Activated CD8-positive, alpha-beta memory T cell treated with anti-CD3 and anti-CD28 coated beads for 36 hours (primary cell): ENCODE results near the gene BTBD6. TPM values are rescaled to one million over a fixed set of nuclear protein-coding genes. Genes with fewer than 3 reads are reported as not detected.

Source experiments
- CTCF ChIA-PET: fragments of 350-600 bp; sonication (Branson Sonifier 250); formaldehyde crosslinking; loops from one replicate; lab custom pipeline; 2021; ENCODE audit warnings: antibody characterized with exemption; lab: Charles Lee
- POLR2A ChIA-PET: fragments of 350-600 bp; sonication (Branson Sonifier 250); formaldehyde crosslinking; loops from one replicate; lab custom pipeline; 2021; ENCODE audit warnings: antibody characterized with exemption; lab: Charles Lee
- total RNA-seq, 2 experiments: library from RNA; stranded (reverse); gene quantifications; one replicate each; pipeline ENCODE4 v1.2.3, GENCODE V29; 2021

BTBD6 gene
- total RNA-seq, 2 experiments from 2014 or later, result 44.7 to 48.3 TPM

DNA sequence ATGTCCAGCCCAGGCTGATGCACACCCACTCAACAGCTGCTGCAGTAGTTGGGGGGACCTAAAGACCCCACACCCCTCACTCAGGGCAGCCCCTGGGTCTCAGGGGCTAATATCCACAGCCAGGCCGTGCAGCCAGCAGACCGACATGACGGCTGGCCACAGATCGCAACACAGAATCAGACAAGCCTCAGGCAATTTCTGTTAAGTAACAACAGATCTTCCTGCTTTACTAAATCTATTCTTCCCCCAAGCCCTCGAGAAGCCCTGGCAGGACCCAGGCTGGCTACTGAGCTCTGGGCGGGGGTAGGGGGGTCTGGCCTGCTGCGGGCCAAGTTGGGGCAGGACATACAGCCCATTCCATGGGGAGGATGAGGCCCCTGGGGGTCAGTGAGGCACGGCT, 39.2 kb upstream of the BTBD6 start:
- POLR2A ChIA-PET, result no interaction called here
- CTCF ChIA-PET, result interaction anchor here (1.1 kb wide), 1 partner anchor 13 kb away, joined by 3 read pairs; no protein-coding TSS in a partner anchor

DNA sequence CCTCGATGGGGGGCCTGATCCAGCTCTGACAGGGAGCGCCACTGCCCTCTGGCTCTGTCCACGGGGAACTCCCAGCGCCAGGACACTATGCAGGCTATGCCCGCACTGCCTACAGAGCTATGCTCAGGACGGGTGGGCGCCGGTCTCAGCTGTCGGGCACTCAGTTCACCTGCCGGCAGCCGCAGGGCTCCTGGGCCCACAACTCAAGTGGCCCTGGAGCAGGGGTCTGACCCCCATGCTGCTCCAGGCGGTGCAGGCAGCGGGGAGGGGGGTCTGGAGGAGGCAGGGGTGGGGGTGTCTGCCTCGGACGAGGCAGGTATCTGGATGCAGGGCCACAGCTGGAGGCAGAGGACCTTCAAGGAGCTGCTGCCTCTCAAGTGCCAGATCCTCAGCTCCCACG, 38.7 kb upstream of the BTBD6 start:
- CTCF ChIA-PET, result interaction anchor here (1.1 kb wide), 1 partner anchor 14 kb away, joined by 3 read pairs; no protein-coding TSS in a partner anchor
- POLR2A ChIA-PET, result no interaction called here

DNA sequence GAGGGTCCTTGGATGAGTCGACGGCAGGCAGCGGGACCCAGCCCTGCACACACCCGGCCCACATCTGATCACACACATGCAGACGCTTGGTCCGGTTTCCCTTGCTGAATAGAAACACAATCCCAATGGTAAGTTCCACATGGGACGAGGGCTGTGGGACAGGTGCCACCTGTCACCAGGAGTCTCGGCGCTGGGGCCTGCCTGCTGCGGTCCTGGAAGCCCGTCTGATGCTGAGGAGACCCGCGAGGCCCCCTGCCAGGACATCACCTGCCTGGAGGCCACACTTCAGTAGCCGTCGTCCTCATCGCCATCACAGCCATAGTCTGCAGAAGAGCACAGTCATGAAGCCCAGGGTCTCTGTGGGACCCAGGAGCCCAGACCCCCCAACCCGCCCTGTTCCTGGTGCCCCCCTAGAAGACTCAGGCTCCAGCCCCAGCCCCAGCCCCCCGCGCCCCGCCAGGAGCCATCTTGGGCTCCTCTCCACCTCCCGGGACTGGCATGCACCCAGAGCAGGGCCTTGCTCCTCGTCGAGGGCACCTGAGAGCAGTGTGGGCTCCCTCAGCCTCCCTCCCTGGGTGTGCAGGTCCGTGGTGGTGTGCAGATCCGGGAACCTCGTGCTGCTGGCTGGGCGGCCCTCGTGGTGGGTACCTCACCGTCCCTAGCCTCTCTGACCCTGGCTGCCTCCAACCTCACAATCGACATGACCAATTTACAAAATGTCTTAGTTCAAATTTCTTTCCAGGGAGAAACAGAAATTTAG, 37.9 kb upstream of the BTBD6 start:
- ChIA-PET CTCF (no interaction called here), POLR2A (no interaction called here)

DNA sequence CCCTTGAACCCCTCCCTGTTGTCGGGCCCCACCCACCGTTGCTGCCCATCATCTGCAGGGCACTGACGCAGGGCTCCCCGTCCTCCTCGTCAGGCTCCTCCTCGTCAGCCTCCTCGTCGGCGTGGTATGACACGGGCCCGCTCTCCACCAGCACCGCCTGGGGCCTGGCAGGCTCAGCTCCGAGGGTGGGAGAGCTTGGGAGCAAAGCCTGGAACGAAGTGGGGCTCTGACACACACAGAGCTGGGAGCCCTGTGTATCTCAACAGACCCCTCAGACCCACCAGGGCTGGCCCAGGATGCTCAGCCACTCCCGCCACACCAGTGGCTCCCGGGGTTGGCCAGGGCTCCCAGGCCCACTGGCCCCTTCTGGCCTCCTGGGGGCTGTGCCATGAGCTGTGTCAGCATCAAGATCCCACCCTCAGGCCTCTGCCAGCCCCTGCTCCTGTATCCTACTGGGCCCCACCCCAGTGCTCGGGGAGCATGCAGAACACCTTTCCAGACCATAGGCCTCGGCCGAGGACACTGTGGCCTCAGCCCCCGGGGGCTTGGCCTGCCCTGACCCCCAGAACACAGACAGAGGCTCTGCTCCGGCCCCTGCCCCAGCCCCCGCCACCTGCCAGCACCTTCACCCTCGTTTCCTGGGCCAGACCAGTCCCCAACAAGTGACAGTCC, 37.1 kb upstream of the BTBD6 start:
- ChIA-PET POLR2A (no interaction called here), CTCF (no interaction called here)

DNA sequence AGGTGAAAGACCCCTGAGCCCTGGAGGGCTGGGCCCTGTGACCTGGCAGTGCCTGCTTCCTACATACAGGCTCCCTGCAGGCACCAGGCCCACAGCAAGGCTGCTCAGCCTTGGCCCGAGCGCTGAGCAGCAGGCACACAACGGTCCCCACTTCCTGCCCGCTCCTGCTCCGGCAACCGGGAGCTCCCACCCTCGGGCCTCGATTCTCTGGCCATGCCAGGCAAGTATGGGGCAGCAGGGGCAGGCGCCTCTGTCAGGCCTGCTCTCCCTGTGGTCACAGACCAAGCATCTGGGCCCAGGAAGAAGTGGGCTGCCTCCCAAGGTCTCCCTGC, 36.6 kb upstream of the BTBD6 start:
- ChIA-PET POLR2A (no interaction called here), CTCF (no interaction called here)

DNA sequence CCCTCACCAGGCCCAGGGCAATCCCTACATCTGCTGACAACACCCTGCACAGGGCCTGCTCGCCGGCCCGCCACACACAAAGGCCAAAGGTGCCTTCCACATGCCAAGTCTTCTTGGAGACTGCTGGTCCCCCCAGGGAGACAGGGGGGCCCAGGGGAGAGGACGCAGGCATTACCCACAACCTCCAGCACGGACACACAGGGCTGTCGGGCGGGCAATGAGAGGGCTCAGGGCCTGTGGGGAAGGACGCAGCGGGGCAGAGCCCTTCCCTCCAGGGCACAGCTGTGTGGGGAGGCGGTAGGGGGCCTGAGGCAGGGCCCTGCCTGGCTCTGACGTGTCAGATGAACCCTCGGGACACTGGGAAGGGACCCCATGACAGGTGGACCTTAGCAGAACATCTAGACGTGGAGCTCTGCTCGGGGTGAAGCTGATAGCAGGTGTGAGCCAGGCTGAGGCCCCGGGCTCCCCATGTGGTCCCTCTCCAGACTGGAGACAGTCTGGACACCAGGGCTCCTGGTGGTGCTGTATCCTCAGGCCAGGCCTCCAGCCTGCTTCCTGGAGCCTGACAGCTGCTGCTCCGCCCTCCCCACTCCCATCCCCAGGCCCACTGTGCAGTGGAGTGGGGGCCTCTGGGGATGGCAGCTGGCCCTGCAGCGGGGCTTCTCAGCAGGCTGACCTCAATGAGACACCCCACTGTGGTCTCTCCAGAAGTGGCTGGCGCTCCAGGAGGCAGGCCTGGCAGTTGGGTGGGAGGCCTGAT, 35.6 kb upstream of the BTBD6 start:
- CTCF ChIA-PET, result no interaction called here
- POLR2A ChIA-PET, result no interaction called here

DNA sequence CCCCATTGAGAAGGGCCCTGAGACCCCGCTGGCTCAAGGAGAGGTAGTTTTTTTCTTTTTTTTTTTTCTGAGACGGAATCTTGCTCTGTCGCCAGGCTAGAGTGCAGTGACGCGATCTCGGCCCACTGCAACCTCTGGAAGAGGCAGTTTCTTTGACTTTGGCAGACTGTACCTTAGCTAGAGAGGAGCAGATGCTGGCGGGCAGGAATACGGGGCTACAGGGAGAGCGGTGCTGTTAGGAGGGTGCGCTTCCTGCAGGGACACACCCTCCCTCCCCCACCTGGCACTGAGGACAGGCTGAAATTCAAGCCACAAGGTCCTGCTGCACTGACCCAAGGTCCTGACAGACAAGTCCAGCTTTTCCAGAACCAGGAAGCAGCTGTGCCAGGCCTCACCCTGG, 35.0 kb upstream of the BTBD6 start:
- CTCF ChIA-PET, result interaction anchor here (0.8 to 1.1 kb wide), 2 partner anchors 10 to 11 kb away, joined by 3 to 4 read pairs; no protein-coding TSS in a partner anchor
- POLR2A ChIA-PET, result no interaction called here

DNA sequence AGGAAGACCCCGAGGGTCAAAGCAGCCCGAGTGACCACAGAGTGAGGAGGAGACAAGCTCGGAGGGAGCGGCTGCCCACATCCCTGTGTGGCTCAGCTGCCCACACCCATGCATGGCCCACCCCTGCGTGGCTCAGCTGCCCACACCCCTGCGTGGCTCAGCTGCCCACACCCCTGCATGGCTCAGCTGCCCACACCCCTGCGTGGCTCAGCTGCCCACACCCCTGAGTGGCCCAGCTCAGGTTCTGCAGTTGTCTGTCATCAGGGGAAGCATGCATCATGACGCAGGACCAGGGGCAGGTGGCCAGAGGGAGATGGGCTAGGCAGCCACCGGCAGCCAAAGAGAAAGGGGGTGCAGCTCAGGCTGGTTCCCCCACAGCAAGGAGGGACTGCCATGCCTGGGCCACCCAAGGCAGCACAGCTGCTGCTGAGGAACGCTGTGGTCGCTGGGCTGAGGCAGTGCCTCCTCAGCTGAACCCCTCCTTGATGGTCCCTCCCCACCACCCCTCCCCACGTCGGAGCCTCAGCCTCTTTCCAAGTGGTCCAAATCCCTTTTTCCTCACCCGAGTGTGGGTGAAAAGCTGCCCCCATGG, 33.9 kb upstream of the BTBD6 start:
- POLR2A ChIA-PET, result no interaction called here
- CTCF ChIA-PET, result interaction anchor here (0.8 to 1.1 kb wide), 3 partner anchors 10 to 23 kb away, joined by 3 to 4 read pairs (median 3); no protein-coding TSS in a partner anchor

DNA sequence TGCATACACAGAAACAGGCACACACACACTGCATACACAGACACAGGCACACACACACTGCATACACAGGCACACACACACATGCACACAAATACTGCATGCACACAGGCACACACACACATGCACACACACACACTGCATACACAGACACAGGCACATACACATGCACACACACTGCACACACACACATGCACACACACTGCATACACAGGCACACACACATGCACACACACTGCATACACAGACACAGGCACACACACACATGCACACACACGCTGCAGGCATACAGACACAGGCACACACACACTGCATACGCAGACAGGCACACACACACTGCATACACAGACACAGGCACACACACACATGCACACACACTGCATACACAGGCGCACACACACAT, 32.7 kb upstream of the BTBD6 start:
- ChIA-PET CTCF (interaction anchor here (1.2 kb wide), 1 partner anchor 13 kb away, joined by 3 read pairs; no protein-coding TSS in a partner anchor), POLR2A (no interaction called here)

DNA sequence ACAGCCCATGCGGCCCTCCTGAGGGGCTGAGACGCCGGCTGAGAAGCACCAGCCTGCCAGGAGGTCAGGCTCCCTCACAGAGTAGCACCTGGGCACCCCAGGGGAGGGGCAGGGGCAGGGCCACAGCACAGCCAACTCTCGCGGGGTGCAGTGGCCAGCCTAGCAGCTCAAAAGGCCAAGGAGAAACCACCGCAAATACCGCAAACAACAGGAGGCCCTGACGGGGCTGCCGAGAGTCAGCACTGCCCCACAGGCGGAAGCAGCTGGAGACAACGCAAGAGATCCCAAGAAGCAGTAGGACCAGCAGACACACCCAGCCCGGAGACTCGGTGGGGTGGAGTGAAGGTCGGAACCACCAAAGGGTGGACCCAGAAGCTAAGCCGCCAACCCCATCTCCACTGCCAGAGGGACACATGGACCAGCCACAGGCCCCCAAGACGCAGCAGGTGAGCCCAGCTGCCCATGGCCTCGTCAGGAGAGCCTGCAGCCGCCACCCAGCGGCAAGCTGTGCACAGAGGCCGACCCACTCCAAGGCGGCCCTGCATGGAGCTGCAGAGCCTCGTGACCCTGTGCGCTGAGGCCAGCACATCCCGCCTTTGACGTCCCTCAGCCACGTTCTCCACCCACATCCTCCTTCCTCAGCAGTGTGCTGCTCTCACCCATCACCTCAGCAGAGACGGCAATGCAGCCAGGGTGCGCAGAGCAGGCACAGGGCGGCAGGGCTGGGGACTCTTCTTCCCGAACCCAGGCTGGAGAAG, 31.7 kb upstream of the BTBD6 start:
- ChIA-PET CTCF (interaction anchor here (1.2 kb wide), 1 partner anchor 14 kb away, joined by 3 read pairs; no protein-coding TSS in a partner anchor), POLR2A (interaction anchor here (0.5 kb wide), 1 partner anchor 27 kb away, joined by 3 read pairs; no protein-coding TSS in a partner anchor)

DNA sequence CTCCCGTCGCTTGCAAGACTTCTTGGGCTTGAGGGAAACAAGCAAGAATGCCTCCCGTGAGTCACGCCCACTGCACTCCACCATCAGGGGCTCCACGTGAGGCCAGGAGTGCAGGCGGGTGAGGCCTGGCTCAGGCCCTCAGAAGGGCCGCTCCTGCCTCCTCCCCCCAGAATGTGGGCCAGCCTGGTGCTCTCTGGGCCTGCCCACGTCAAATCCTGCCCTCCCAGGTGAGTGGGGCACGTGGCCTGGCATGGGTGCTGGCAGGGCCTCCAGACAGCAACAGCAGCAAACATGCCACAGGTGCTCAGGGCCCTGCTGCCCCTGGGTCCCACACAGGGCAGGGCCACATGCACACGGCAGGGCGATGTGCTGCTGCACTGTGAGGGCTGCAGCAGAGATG, 30.6 kb upstream of the BTBD6 start:
- CTCF ChIA-PET, result no interaction called here

DNA sequence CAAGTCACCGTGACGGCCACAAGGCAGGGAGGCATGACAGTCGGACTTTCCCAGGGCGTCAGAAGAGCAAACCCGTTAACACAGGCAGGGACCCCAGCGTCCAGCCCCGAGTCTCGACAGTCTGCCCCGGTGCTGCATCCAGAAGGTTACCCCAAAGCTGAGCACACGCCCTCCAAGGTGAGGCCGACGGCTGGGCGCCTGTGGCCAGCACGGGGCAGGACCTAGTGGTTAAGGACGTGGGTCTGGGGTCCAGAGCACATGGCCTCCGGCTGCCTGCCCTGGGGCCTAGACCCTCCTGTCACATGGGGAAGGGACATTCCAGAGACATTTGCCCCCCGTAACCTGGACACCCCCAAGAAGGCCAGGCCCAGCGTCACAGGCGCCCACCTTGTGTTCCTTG, 29.7 kb upstream of the BTBD6 start:
- ChIA-PET POLR2A (no interaction called here), CTCF (no interaction called here)

More for the DNA sequence above, 30.6 kb upstream of the BTBD6 start:
- POLR2A ChIA-PET, result no interaction called here

DNA sequence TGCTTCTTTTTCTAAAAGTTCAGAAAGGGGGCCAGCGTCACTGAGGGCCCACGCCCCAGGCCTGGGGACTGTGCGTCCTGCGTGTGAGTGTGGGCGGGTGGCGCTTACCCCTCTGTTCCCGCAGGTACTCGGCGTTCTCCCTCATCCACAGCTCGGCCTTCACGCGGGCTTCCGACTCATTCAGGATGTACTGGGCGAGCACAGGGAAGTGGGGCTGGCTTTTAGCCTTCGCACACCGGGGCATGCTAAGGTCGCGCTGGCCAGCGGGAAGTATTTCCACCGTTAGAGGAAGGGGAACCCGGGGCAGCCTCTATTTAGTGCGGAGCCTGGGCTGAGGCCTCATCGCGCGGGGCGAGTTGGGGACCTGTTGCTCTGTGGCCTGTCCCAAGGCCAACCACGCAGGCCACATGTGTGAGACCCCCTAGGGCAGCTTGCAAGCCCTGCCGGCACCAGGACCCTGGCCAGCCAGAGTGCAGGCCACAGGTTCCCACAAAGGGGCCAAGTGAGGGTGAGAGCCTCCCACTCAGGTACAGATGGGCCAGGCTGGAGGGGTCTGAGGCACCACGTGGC, 29.2 kb upstream of the BTBD6 start:
- CTCF ChIA-PET, result no interaction called here
- POLR2A ChIA-PET, result no interaction called here

DNA sequence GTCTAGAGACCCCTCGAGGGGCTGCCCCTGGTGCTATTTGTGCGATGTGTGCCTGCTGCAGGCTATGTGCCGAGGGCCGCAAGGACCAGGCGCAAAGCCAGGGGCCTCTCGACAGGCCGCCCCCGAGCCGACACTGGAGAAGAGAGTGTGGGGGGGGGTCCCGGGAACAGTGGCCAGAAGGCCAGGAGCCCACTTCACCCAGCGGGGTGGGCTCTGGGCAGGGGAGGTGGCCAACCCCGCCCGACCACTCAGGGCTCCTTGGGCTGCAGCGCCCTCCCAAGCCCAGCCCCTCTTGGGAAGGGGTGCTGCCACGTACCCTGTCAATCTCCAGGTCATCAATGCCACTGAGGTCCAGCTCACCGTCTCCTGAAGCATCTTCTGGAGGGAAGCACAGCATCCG, 28.6 kb upstream of the BTBD6 start:
- CTCF ChIA-PET, result no interaction called here
- POLR2A ChIA-PET, result no interaction called here

DNA sequence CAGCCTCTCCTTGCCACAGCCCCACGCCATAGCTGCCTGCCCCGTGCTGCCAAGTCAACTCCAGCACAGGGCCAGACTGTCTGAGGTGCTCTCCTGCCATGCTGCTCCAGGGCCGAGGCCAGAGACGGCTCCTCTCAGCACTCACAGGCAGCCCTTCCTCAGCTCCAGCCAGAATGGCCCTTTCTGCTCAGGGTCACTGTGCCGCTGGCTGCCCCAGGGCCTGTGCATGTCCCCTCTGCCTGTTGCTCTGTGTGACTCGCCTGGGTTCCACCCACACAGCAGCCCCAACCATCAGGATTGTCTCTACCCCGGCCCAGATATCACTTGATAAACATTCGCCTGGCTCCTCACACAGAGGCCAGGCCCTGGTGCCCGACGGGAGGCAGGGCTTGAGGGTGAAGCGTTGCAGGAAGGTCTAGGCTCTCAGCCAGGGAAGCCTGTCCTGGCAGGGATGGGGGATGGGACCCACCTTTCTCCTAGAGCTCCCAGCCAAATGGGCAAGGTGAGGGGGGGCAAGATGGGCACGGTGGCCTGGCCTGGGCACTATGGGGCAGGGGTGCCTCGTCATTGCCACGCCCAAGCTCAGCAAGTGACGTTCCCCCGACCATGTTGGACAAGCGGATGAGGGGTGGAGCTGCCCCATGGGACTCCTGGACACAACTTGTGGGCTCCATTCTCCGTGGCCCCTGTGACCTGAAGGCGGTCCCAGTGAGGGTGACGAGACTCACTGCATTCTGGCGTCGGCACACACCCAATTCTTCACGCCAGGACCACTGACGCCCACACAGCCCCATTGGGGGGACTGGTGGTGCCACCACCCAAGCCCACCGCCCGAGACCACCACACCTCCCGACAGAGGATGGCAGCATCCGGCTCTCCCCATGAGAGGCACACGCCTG, 27.4 kb upstream of the BTBD6 start:
- CTCF ChIA-PET, result no interaction called here

DNA sequence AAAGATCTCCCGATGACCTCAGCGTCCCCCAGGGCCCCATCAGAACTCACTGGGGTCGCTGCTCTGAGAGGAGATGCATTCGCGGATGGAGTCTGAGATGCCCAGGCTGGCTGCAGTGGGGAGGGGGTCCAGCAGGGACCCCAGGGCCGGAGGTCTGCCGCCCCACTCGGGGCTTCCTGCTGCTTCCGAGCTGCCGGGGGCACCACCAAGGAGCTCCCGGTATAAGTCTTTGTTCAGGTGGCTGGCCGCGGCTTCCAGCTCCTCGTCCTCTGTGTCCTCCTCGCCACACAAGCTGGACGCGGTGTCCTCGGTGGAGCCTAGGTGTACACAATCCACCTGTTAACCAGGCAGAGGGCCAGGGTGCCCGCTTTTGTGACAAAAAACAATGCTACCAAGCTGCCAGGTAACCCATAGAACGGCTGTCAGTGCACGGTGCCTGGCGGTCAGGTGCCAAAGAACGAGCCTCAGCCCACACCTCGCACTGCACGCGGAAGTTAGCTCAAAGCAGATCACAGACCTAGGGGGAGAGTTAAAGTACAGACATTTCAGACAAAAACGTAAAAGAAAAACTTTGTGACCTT, 26.6 kb upstream of the BTBD6 start:
- ChIA-PET POLR2A (no interaction called here), CTCF (interaction anchor here (0.5 kb wide), 1 partner anchor 138 kb away, joined by 5 read pairs; no protein-coding TSS in a partner anchor)

More for the DNA sequence above, 27.4 kb upstream of the BTBD6 start:
- POLR2A ChIA-PET, result no interaction called here

DNA sequence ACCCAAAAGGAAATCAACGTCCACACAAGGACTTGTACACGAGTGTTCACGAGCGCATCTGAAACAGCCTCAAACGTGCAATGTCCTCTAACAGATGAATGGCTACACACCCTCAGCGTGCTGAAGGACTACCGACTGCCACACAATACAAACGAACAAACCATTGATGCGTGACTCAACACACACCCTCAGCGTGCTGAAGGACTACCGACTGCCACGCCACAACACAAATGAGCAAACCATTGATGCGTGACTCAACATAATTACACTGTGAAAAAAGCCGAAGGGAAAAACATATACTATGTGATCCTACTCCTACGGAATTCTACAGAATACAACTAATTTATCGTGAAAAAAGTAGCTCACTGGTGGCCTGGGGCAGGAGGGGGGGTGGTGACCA, 25.1 kb upstream of the BTBD6 start:
- POLR2A ChIA-PET, result no interaction called here
- CTCF ChIA-PET, result no interaction called here
